Subcutaneous abdominal adipose tissue (tissue), 5 donors: Measurements from ENCODE around the gene UNC119B.

Source experiments
- H3K27ac ChIP-seq: one replicate; pipeline ENCODE4 v1.7.0; 2013; ENCODE audit warnings: low read depth, mild to moderate bottlenecking, inconsistent platforms, low read length, moderate library complexity
- H3K27me3 ChIP-seq, 5 donors: one replicate each; pipeline ENCODE4 v1.7.0; 2013; ENCODE audit warnings: low read length in 5 of 5, inconsistent platforms in 1 of 5; ENCODE audit not compliant: control insufficient read depth in 5 of 5, insufficient read depth in 4 of 5
- H3K36me3 ChIP-seq, 5 donors: one replicate each; pipeline ENCODE4 v1.7.0; 2013; ENCODE audit warnings: low read length in 5 of 5; ENCODE audit not compliant: control insufficient read depth in 5 of 5, insufficient read depth in 5 of 5
- H3K4me1 ChIP-seq, 5 donors: one replicate each; pipeline ENCODE4 v1.7.0; 2013; ENCODE audit warnings: low read length in 5 of 5, mild to moderate bottlenecking in 3 of 5, moderate library complexity in 1 of 5; ENCODE audit not compliant: control insufficient read depth in 5 of 5, insufficient read depth in 5 of 5
- H3K4me3 ChIP-seq, 5 donors: one replicate each; pipeline ENCODE4 v1.7.0; 2013; ENCODE audit warnings: low read length in 5 of 5, low read depth in 1 of 5
- H3K9ac ChIP-seq, 5 donors: one replicate each; pipeline ENCODE4 v1.7.0; 2013; ENCODE audit warnings: low read length in 5 of 5, mild to moderate bottlenecking in 4 of 5, moderate library complexity in 3 of 5
- H3K9me3 ChIP-seq, 5 donors: one replicate each; pipeline ENCODE4 v1.7.0; 2013; ENCODE audit warnings: low read length in 5 of 5; ENCODE audit not compliant: control insufficient read depth in 5 of 5
- donor health status: healthy.
- donor health status: healthy.
- donor health status: healthy.
- donor health status: healthy.
- donor health status: healthy.

UNC119B gene

GRCh38 chr12:120674097-120674636 is 36.1 kb upstream of the UNC119B start:
- H3K36me3 ChIP-seq, result no peaks in the 10 kb centered on the region
- H3K27ac ChIP-seq, result no peak overlapping the region
- H3K27me3 ChIP-seq, result no peaks in the 10 kb centered on the region
- H3K4me3 ChIP-seq, result no peak overlapping the region
- peaks cover 1 to 17% (median 6%) of the 10 kb centered on the region in 5 donors for H3K4me1 ChIP-seq
- no peak overlapping the region for H3K9ac ChIP-seq
- no peaks in the 10 kb centered on the region for H3K9me3 ChIP-seq

- Histone ChIP-seq H3K36me3 (no peaks in the 10 kb centered on the region), H3K9ac (no peak overlapping the region), H3K9me3 (no peaks in the 10 kb centered on the region), H3K4me1 (peaks cover 0 to 28% (median 6%) of the 10 kb centered on the region in 5 donors), H3K27ac (peak overlapping the region; percentile 77), H3K4me3 (no peak overlapping the region), H3K27me3 (no peaks in the 10 kb centered on the region)
These were observed 32.3 kb upstream of the UNC119B start for GRCh38 chr12:120677765-120678473.

GRCh38 chr12:120678572-120678971 is 31.7 kb upstream of the UNC119B start:
- Histone ChIP-seq H3K36me3 (no peaks in the 10 kb centered on the region), H3K27me3 (no peaks in the 10 kb centered on the region), H3K9ac (no peak overlapping the region), H3K4me1 (peaks cover 0 to 32% (median 6%) of the 10 kb centered on the region in 5 donors), H3K9me3 (no peaks in the 10 kb centered on the region), H3K27ac (peak overlapping the region; percentile 77), H3K4me3 (peak overlapping the region in 1 of 5 donors; percentile 27)

GRCh38 chr12:120680165-120680738 is 30.0 kb upstream of the UNC119B start:
- H3K9me3 ChIP-seq, result no peaks in the 10 kb centered on the region
- H3K4me3 ChIP-seq, result no peak overlapping the region
- H3K36me3 ChIP-seq, result no peaks in the 10 kb centered on the region
- H3K4me1 ChIP-seq, result peaks cover 2 to 32% (median 6%) of the 10 kb centered on the region in 5 donors
- no peak overlapping the region for H3K9ac ChIP-seq
- no peak overlapping the region for H3K27ac ChIP-seq
- no peaks in the 10 kb centered on the region for H3K27me3 ChIP-seq

GRCh38 chr12:120684523-120684932 is 25.7 kb upstream of the UNC119B start:
- Histone ChIP-seq H3K4me3 (no peak overlapping the region), H3K27me3 (no peaks in the 10 kb centered on the region), H3K9ac (no peak overlapping the region), H3K9me3 (no peaks in the 10 kb centered on the region), H3K4me1 (peaks cover 17 to 45% (median 33%) of the 10 kb centered on the region in 5 donors), H3K27ac (no peak overlapping the region), H3K36me3 (no peaks in the 10 kb centered on the region)

GRCh38 chr12:120685522-120685921 is 24.7 kb upstream of the UNC119B start:
- Histone ChIP-seq H3K9ac (peak overlapping the region in 1 of 5 donors; percentile 68), H3K9me3 (no peaks in the 10 kb centered on the region), H3K36me3 (no peaks in the 10 kb centered on the region), H3K4me1 (peaks cover 14 to 46% (median 43%) of the 10 kb centered on the region in 5 donors), H3K27ac (peak overlapping the region; percentile 89), H3K27me3 (no peaks in the 10 kb centered on the region), H3K4me3 (no peak overlapping the region)

- H3K4me1 ChIP-seq, result peaks cover 16 to 50% (median 49%) of the 10 kb centered on the region in 5 donors
- peak overlapping the region; percentile 42 to 72 (median 68) for H3K9ac ChIP-seq
- H3K4me3 ChIP-seq, result peak overlapping the region; percentile 83 to 94 (median 88)
- H3K36me3 ChIP-seq, result no peaks in the 10 kb centered on the region
- no peaks in the 10 kb centered on the region for H3K27me3 ChIP-seq
- H3K9me3 ChIP-seq, result no peaks in the 10 kb centered on the region
- H3K27ac ChIP-seq, result peak overlapping the region; percentile 89
These were observed 24.0 kb upstream of the UNC119B start for GRCh38 chr12:120686151-120686689.

GRCh38 chr12:120686690-120687577 is 23.3 kb upstream of the UNC119B start, which contains the start of gene MLEC:
Gene MLEC, plus strand, starts transcription at chr12:120687149. Its CDS starts 148 bp downstream, at chr12:120687297.
- Histone ChIP-seq H3K36me3 (no peaks in the 10 kb centered on the region), H3K4me3 (peak within 1 kb of the TSS; percentile 83 to 94 (median 88)), H3K9ac (peak within 1 kb of the TSS; percentile 75 to 91 (median 88)), H3K27ac (peak within 1 kb of the TSS; percentile 89), H3K4me1 (peaks cover 18 to 56% (median 55%) of the 10 kb centered on the region in 5 donors), H3K9me3 (no peaks in the 10 kb centered on the region), H3K27me3 (no peaks in the 10 kb centered on the region)

- Histone ChIP-seq H3K4me3 (peak overlapping the region; percentile 79 to 94 (median 87)), H3K27ac (peak overlapping the region; percentile 89), H3K27me3 (no peaks in the 10 kb centered on the region), H3K36me3 (no peaks in the 10 kb centered on the region), H3K9ac (peak overlapping the region; percentile 75 to 91 (median 88)), H3K9me3 (no peaks in the 10 kb centered on the region), H3K4me1 (peaks cover 18 to 63% (median 62%) of the 10 kb centered on the region in 5 donors)
These were observed 22.5 kb upstream of the UNC119B start for GRCh38 chr12:120687578-120688289.
